Fibroblast of lung (primary cell): ENCODE data around the gene LIPA. TPM values are rescaled to one million over a fixed set of nuclear protein-coding genes. Genes with fewer than 3 reads are reported as not detected.
A peak's percentile ranks its signal among the peaks of the same experiment; 100 is the strongest.

Source experiments
- DNase-seq, 2 donors: peaks; one replicate each; pipeline versions ENCODE4 v3.0.0 to v3.0.0-alpha.2; 2010; ENCODE audit warnings: low read depth in 2 of 2
- H2AFZ ChIP-seq: 2 replicates; pipeline ENCODE4 v1.5.1; 2012; ENCODE audit warnings: low read length, control low read depth, inconsistent platforms
- H3K27ac ChIP-seq: 2 replicates; pipeline ENCODE4 v1.5.1; 2011; ENCODE audit warnings: low read length, control low read depth; ENCODE audit not compliant: insufficient read depth
- H3K27me3 ChIP-seq: 2 replicates; pipeline ENCODE4 v1.5.1; 2011; ENCODE audit warnings: mild to moderate bottlenecking, low read length; ENCODE audit not compliant: control insufficient read depth, insufficient read depth
- H3K36me3 ChIP-seq: 2 replicates; pipeline ENCODE4 v1.5.1; 2011; ENCODE audit warnings: low read length; ENCODE audit not compliant: control insufficient read depth, insufficient read depth
- H3K4me1 ChIP-seq: 2 replicates; pipeline ENCODE4 v1.5.1; 2011; ENCODE audit warnings: low read length; ENCODE audit not compliant: control insufficient read depth, insufficient read depth; ENCODE audit errors: extremely low read depth
- H3K4me2 ChIP-seq: 2 replicates; pipeline ENCODE4 v1.5.1; 2011; ENCODE audit warnings: low read length, control low read depth; ENCODE audit not compliant: insufficient read depth; ENCODE audit errors: extremely low read depth
- H3K4me3 ChIP-seq, 4 experiments: fragments of 200-600 bp in 1 of 4; sonication (generic) in 1 of 4; replicated peaks in 1 of 4; 2 replicates each; pipeline ENCODE4 v1.5.1; 2011 to 2016; ENCODE audit warnings: low read length in 4 of 4, low read depth in 3 of 4, mild to moderate bottlenecking in 3 of 4, control low read depth in 2 of 4, inconsistent platforms in 1 of 4, mixed read lengths in 1 of 4; ENCODE audit not compliant: insufficient read depth in 1 of 4; ENCODE audit errors: control extremely low read depth in 1 of 4
- H3K79me2 ChIP-seq: 2 replicates; pipeline ENCODE4 v1.5.1; 2012; ENCODE audit warnings: mild to moderate bottlenecking, low read length, inconsistent platforms; ENCODE audit not compliant: control insufficient read depth, insufficient read depth
- H3K9ac ChIP-seq: 2 replicates; pipeline ENCODE4 v1.5.1; 2011; ENCODE audit warnings: mild to moderate bottlenecking, low read length, control low read depth; ENCODE audit not compliant: insufficient read depth
- H3K9me3 ChIP-seq: 2 replicates; pipeline ENCODE4 v1.5.1; 2012; ENCODE audit warnings: low read depth, low read length; ENCODE audit not compliant: control insufficient read depth, insufficient read depth
- H4K20me1 ChIP-seq: 2 replicates; pipeline ENCODE4 v1.5.1; 2011; ENCODE audit warnings: low read length; ENCODE audit not compliant: control insufficient read depth, insufficient read depth; ENCODE audit errors: extremely low read depth
- EZH2 ChIP-seq: IDR thresholded peaks from 2 replicates; pipeline ENCODE4 v1.5.1; 2012; ENCODE audit warnings: low read length, control low read depth, mild to moderate bottlenecking; ENCODE audit errors: missing control alignments
- polyA plus RNA-seq, 2 donors: library from polyadenylated mRNA; depleted of rRNA in 1 of 2; stranded (reverse) in 1 of 2; unstranded in 1 of 2; fragments of >200 nt; gene quantifications; 2 replicates each; pipeline ENCODE4 v1.2.1, GENCODE V29; 2011 to 2012; ENCODE audit warnings: missing spikeins in 1 of 2
- total RNA-seq: library from RNA; depleted of rRNA; stranded (reverse); fragments of >200 nt; gene quantifications from 2 replicates; pipeline ENCODE4 v1.2.1, GENCODE V29; 2014
- TF ChIP-seq, protein P1 (sequence below), 2 donors: IDR thresholded peaks in 1 of 2; conservative IDR thresholded peaks in 1 of 2; 1 replicate in 1 of 2; 2 replicates in 1 of 2; pipeline ENCODE4 v1.5.1; 2011 to 2012; ENCODE audit warnings: low read length in 2 of 2, control low read depth in 1 of 2, inconsistent platforms in 1 of 2, low read depth in 1 of 2, mild to moderate bottlenecking in 1 of 2

Gene LIPA
- total and polyA plus RNA-seq, 2 donors (not counting 1 experiment from before 2014, with no cell fraction given), result 72.3 to 105 TPM

GRCh38 chr10:89280508-89280907 is 28.9 kb upstream of the LIPA start:
- TF ChIP-seq, protein P1, sequence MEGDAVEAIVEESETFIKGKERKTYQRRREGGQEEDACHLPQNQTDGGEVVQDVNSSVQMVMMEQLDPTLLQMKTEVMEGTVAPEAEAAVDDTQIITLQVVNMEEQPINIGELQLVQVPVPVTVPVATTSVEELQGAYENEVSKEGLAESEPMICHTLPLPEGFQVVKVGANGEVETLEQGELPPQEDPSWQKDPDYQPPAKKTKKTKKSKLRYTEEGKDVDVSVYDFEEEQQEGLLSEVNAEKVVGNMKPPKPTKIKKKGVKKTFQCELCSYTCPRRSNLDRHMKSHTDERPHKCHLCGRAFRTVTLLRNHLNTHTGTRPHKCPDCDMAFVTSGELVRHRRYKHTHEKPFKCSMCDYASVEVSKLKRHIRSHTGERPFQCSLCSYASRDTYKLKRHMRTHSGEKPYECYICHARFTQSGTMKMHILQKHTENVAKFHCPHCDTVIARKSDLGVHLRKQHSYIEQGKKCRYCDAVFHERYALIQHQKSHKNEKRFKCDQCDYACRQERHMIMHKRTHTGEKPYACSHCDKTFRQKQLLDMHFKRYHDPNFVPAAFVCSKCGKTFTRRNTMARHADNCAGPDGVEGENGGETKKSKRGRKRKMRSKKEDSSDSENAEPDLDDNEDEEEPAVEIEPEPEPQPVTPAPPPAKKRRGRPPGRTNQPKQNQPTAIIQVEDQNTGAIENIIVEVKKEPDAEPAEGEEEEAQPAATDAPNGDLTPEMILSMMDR (conservative IDR thresholded peaks at IDR 0.05 in 1 of 2, IDR thresholded peaks at IDR 0.05 in 1 of 2; ENCODE audit: low read depth in 1 of 2, low read length in 2 of 2), result no peak
- TF ChIP-seq EZH2, result no peak
- no peaks in the 10 kb centered on the region for H4K20me1 ChIP-seq
- no peak overlapping the region for H3K9ac ChIP-seq
- H3K27me3 ChIP-seq, result no peaks in the 10 kb centered on the region
- H3K4me1 ChIP-seq, result peaks cover 27% of the 10 kb centered on the region
- no peak overlapping the region for H3K4me2 ChIP-seq
- no peaks in the 10 kb centered on the region for H3K79me2 ChIP-seq
- no peaks in the 10 kb centered on the region for H3K9me3 ChIP-seq
- no peak overlapping the region for H2AFZ ChIP-seq
- H3K36me3 ChIP-seq, result no peaks in the 10 kb centered on the region
- H3K4me3 ChIP-seq, result no peak overlapping the region
- DNase-seq, result no peak
- no peak overlapping the region for H3K27ac ChIP-seq

DNA sequence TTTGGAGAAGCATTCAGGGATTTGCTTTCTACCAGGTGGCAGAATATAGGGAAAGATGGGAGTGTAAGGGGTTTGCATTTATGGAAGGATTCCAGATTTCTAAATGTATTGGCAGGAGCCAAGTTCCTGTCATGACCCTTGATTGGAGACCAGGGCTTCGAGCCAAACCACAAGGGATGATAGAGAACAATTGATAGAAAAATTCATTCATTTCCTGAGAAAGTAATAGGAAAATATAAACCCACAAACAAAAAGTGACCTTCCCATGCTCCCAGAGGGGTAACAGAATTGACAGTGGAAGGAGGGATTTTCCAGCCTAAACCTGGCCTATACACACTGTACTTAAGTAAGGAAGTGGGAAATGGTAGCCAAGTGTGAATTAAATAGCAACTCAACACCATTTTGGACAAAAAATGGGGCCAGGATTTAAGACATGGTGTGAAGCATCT is 27.9 kb upstream of the LIPA start:
- no peak for TF ChIP-seq EZH2
- TF ChIP-seq, protein P1 (conservative IDR thresholded peaks at IDR 0.05 in 1 of 2, IDR thresholded peaks at IDR 0.05 in 1 of 2; ENCODE audit: low read depth in 1 of 2, low read length in 2 of 2), result no peak
- no peaks in the 10 kb centered on the region for H3K27me3 ChIP-seq
- DNase-seq, result peak; percentile 65 to 72
- no peak overlapping the region for H3K4me2 ChIP-seq
- H3K27ac ChIP-seq, result peak overlapping the region; percentile 46
- no peak overlapping the region for H3K4me3 ChIP-seq
- peaks cover 28% of the 10 kb centered on the region for H3K4me1 ChIP-seq
- no peaks in the 10 kb centered on the region for H3K9me3 ChIP-seq
- no peaks in the 10 kb centered on the region for H4K20me1 ChIP-seq
- no peaks in the 10 kb centered on the region for H3K36me3 ChIP-seq
- H2AFZ ChIP-seq, result no peak overlapping the region
- no peak overlapping the region for H3K9ac ChIP-seq
- no peaks in the 10 kb centered on the region for H3K79me2 ChIP-seq

GRCh38 chr10:89278900-89279392 is 27.4 kb upstream of the LIPA start:
- no peaks in the 10 kb centered on the region for H3K27me3 ChIP-seq
- no peak overlapping the region for H3K9ac ChIP-seq
- TF ChIP-seq EZH2, result no peak
- TF ChIP-seq, protein P1 (conservative IDR thresholded peaks at IDR 0.05 in 1 of 2, IDR thresholded peaks at IDR 0.05 in 1 of 2; ENCODE audit: low read depth in 1 of 2, low read length in 2 of 2), result no peak
- no peak overlapping the region for H3K4me3 ChIP-seq
- peak overlapping the region; percentile 46 for H3K27ac ChIP-seq
- H3K79me2 ChIP-seq, result no peaks in the 10 kb centered on the region
- no peak overlapping the region for H3K4me2 ChIP-seq
- no peak for DNase-seq
- no peaks in the 10 kb centered on the region for H3K9me3 ChIP-seq
- no peak overlapping the region for H2AFZ ChIP-seq
- no peaks in the 10 kb centered on the region for H3K36me3 ChIP-seq
- H4K20me1 ChIP-seq, result no peaks in the 10 kb centered on the region
- peaks cover 28% of the 10 kb centered on the region for H3K4me1 ChIP-seq
